Measurements from ENCODE around the gene P2RX4. TPM values are rescaled to one million over a fixed set of nuclear protein-coding genes. Genes with fewer than 3 reads are reported as not detected.
"Not testable (repeated sequence)": the region's sequence is repeated elsewhere in the genome, so short reads cannot be mapped to it uniquely, and the experiment has no call there.

P2RX4 gene
- total RNA-seq, 1 experiment from 2014 or later: 8.1 TPM

GRCh38 chr12:121255433-121255832 is 45.5 kb downstream of the P2RX4 start:
- H3K27ac ChIP-seq (ENCODE audit: insufficient read length, low read depth, low read length): no peak overlapping the region
- no peak overlapping the region for H2BK15ac ChIP-seq (ENCODE audit: low read depth, low read length)

GRCh38 chr12:121257704-121258449 is 47.9 kb downstream of the P2RX4 start:
- peaks cover 42 to 73% (median 66%) of the 10 kb centered on the region in 3 experiments for H3K36me3 Mint-ChIP-seq (ENCODE audit: insufficient read depth in 1 of 3, low read depth in 3 of 3)
- not testable (repeated sequence) for H3K56ac ChIP-seq (ENCODE audit: insufficient read length, low read depth, low read length); DNase-seq; H3K9ac ChIP-seq (ENCODE audit: extremely low read depth, insufficient read length, low read length); H3K18ac ChIP-seq (ENCODE audit: insufficient read length, low read depth, low read length); H3K4me1 Mint-ChIP-seq; H2AFZ ChIP-seq (ENCODE audit: low read length); H2BK5ac ChIP-seq (ENCODE audit: insufficient read length, low read length); H2AK5ac ChIP-seq (ENCODE audit: insufficient read length, low read length); H4K20me1 ChIP-seq (ENCODE audit: control insufficient read depth, insufficient read depth, insufficient read length); H3K23ac ChIP-seq (ENCODE audit: insufficient read length, low read depth, low read length); H3K27ac ChIP-seq (ENCODE audit: insufficient read length, low read depth, low read length); H3K9me3 ChIP-seq (ENCODE audit: control insufficient read depth, low read depth, low read length); H3K23me2 ChIP-seq (ENCODE audit: insufficient read length, low read depth, low read length, poor library complexity, severe bottlenecking); H3T11ph ChIP-seq (ENCODE audit: low read length); H3K79me2 ChIP-seq (ENCODE audit: insufficient read depth, low read length); H4K91ac ChIP-seq (ENCODE audit: insufficient read length, low read depth, low read length); H2BK120ac ChIP-seq (ENCODE audit: low read depth, low read length, poor library complexity, severe bottlenecking); H3K14ac ChIP-seq (ENCODE audit: insufficient read depth, low read length); H2BK20ac ChIP-seq (ENCODE audit: low read depth, low read length, poor library complexity, severe bottlenecking); H3K4ac ChIP-seq (ENCODE audit: low read depth, low read length); H3K4me2 ChIP-seq (ENCODE audit: insufficient read depth, insufficient read length, low read length); H3K27me3 Mint-ChIP-seq (ENCODE audit: low read depth); H4K5ac ChIP-seq (ENCODE audit: insufficient read length, low read depth, low read length); H3K9me3 Mint-ChIP-seq; H4K8ac ChIP-seq (replicated peaks; ENCODE audit: insufficient read length, low read depth, low read length); H3K4me1 ChIP-seq (ENCODE audit: insufficient read depth, low read length); H3K4me3 Mint-ChIP-seq; H3K79me1 ChIP-seq (ENCODE audit: insufficient read depth, low read depth, low read length, poor library complexity, severe bottlenecking); H2BK12ac ChIP-seq (ENCODE audit: insufficient read length, low read depth, low read length); H3K27me3 ChIP-seq (ENCODE audit: insufficient read depth, low read length)
- 0 out of 2 replicates have a peak overlapping the region, but pooled peaks have one; percentile 25 for H2BK15ac ChIP-seq (ENCODE audit: low read depth, low read length)
- no CpG with 5 or more reads among the region's 8 CpGs for WGBS (ENCODE audit: extremely low coverage, insufficient read length, low lambda C conversion rate)
- H3K27ac Mint-ChIP-seq: peak overlapping the region in 1 of 3 experiments; percentile 68; a peak in 1 of 7 replicates

More at GRCh38 chr12:121255433-121255832, 45.5 kb downstream of the P2RX4 start:
- Histone ChIP-seq H3K9ac (ENCODE audit: extremely low read depth, insufficient read length, low read length) (no peak overlapping the region), H4K91ac (ENCODE audit: insufficient read length, low read depth, low read length) (no peak overlapping the region), H3K14ac (ENCODE audit: insufficient read depth, low read length) (no peak overlapping the region), H4K8ac (replicated peaks; ENCODE audit: insufficient read length, low read depth, low read length) (no peak overlapping the region), H3K4me2 (ENCODE audit: insufficient read depth, insufficient read length, low read length) (no peak overlapping the region), H2AK5ac (ENCODE audit: insufficient read length, low read length) (no peak overlapping the region), H4K5ac (ENCODE audit: insufficient read length, low read depth, low read length) (no peak overlapping the region), H2AFZ (ENCODE audit: low read length) (no peak overlapping the region), H3K23ac (ENCODE audit: insufficient read length, low read depth, low read length) (no peak overlapping the region), H4K20me1 (ENCODE audit: control insufficient read depth, insufficient read depth, insufficient read length) (no peaks in the 10 kb centered on the region), H3T11ph (ENCODE audit: low read length) (no peak overlapping the region), H3K27me3 (ENCODE audit: insufficient read depth, low read length) (no peaks in the 10 kb centered on the region), H3K18ac (ENCODE audit: insufficient read length, low read depth, low read length) (no peak overlapping the region), H3K4ac (ENCODE audit: low read depth, low read length) (no peak overlapping the region), H2BK20ac (ENCODE audit: low read depth, low read length, poor library complexity, severe bottlenecking) (no peak overlapping the region), H3K23me2 (ENCODE audit: insufficient read length, low read depth, low read length, poor library complexity, severe bottlenecking) (no peaks in the 10 kb centered on the region), H3K79me1 (ENCODE audit: insufficient read depth, low read depth, low read length, poor library complexity, severe bottlenecking) (no peaks in the 10 kb centered on the region), H3K4me1 (ENCODE audit: insufficient read depth, low read length) (no peaks in the 10 kb centered on the region), H2BK12ac (ENCODE audit: insufficient read length, low read depth, low read length) (no peak overlapping the region), H3K79me2 (ENCODE audit: insufficient read depth, low read length) (no peaks in the 10 kb centered on the region), H2BK5ac (ENCODE audit: insufficient read length, low read length) (no peak overlapping the region), H3K56ac (ENCODE audit: insufficient read length, low read depth, low read length) (no peak overlapping the region), H3K9me3 (ENCODE audit: control insufficient read depth, low read depth, low read length) (no peaks in the 10 kb centered on the region), H2BK120ac (ENCODE audit: low read depth, low read length, poor library complexity, severe bottlenecking) (no peak overlapping the region)
- H3K4me1 Mint-ChIP-seq: no peaks in the 10 kb centered on the region
- no peak for TF ChIP-seq CTCF (conservative IDR thresholded peaks at IDR 0.05)
- WGBS (ENCODE audit: extremely low coverage, insufficient read length, low lambda C conversion rate): no CpG with 5 or more reads among the region's 9 CpGs
- peak overlapping the region in 2 of 3 experiments; percentile 3 to 4; a peak in 2 of 7 replicates for H3K27ac Mint-ChIP-seq
- no peaks in the 10 kb centered on the region for H3K27me3 Mint-ChIP-seq (ENCODE audit: low read depth)
- H3K4me3 Mint-ChIP-seq: no peak overlapping the region
- DNase-seq: no peak
- peaks cover 43 to 72% (median 63%) of the 10 kb centered on the region in 3 experiments for H3K36me3 Mint-ChIP-seq (ENCODE audit: insufficient read depth in 1 of 3, low read depth in 3 of 3)
- no peaks in the 10 kb centered on the region for H3K9me3 Mint-ChIP-seq

Data from H9 (cell line).